PFSK-1 (cell line): Measurements from ENCODE around the gene USP2.

Experiments
- FOXP2 ChIP-seq: optimal IDR thresholded peaks from 2 replicates; pipeline ENCODE3; 2011; ENCODE audit warnings: borderline replicate concordance, control low read depth, inconsistent platforms; ENCODE audit not compliant: insufficient read depth; ENCODE audit errors: extremely low read length, extremely low read depth
- POLR2AphosphoS5 ChIP-seq: IDR thresholded peaks from 2 replicates; pipeline ENCODE4 v1.6.1; 2012; ENCODE audit warnings: low read depth, mild to moderate bottlenecking, control low read depth, low read length, moderate library complexity
- REST ChIP-seq, 2 experiments: IDR thresholded peaks; 2 replicates each; pipeline versions ENCODE4 v1.6.1 to v1.8.0; 2011 to 2012; ENCODE audit warnings: low read depth in 2 of 2, low read length in 2 of 2, control low read depth in 1 of 2, inconsistent platforms in 1 of 2, mild to moderate bottlenecking in 1 of 2, moderate library complexity in 1 of 2; ENCODE audit not compliant: insufficient read depth in 1 of 2
- SIN3A ChIP-seq: IDR thresholded peaks from 2 replicates; pipeline ENCODE4 v1.6.1; 2012; ENCODE audit warnings: mild to moderate bottlenecking, low read length, moderate library complexity, borderline replicate concordance; ENCODE audit not compliant: insufficient read depth
- TAF1 ChIP-seq: IDR thresholded peaks from 2 replicates; pipeline ENCODE4 v1.6.1; 2012; ENCODE audit warnings: low read length, control low read depth, borderline replicate concordance; ENCODE audit not compliant: insufficient read depth

USP2 gene

GRCh38 chr11:119344291-119345010, 37.0 kb downstream of the USP2 start:
- TF ChIP-seq TAF1 (no peak), POLR2AphosphoS5 (no peak), FOXP2 (no peak), SIN3A (no peak), REST (IDR thresholded peaks at IDR 0.05; ENCODE audit: insufficient read depth in 1 of 2, low read depth in 2 of 2, low read length in 2 of 2) (no peak)

GRCh38 chr11:119343726-119344125, 37.8 kb downstream of the USP2 start:
- no peak for TF ChIP-seq POLR2AphosphoS5
- TF ChIP-seq SIN3A = no peak
- TF ChIP-seq REST (IDR thresholded peaks at IDR 0.05; ENCODE audit: insufficient read depth in 1 of 2, low read depth in 2 of 2, low read length in 2 of 2) = no peak
- no peak for TF ChIP-seq FOXP2
- TF ChIP-seq TAF1 = no peak

- no peak for TF ChIP-seq TAF1
- no peak for TF ChIP-seq SIN3A
- no peak for TF ChIP-seq REST (IDR thresholded peaks at IDR 0.05; ENCODE audit: insufficient read depth in 1 of 2, low read depth in 2 of 2, low read length in 2 of 2)
- TF ChIP-seq POLR2AphosphoS5 = no peak
Observed at GRCh38 chr11:119342362-119343130, 38.9 kb downstream of the USP2 start.

- TF ChIP-seq POLR2AphosphoS5 (no peak), FOXP2 (no peak), SIN3A (no peak), TAF1 (no peak), REST (IDR thresholded peaks at IDR 0.05; ENCODE audit: insufficient read depth in 1 of 2, low read depth in 2 of 2, low read length in 2 of 2) (no peak)
Observed at GRCh38 chr11:119342023-119342300, 39.5 kb downstream of the USP2 start.
